ENCODE measurements around the gene PHLDB3.

The PHLDB3 gene

DNA sequence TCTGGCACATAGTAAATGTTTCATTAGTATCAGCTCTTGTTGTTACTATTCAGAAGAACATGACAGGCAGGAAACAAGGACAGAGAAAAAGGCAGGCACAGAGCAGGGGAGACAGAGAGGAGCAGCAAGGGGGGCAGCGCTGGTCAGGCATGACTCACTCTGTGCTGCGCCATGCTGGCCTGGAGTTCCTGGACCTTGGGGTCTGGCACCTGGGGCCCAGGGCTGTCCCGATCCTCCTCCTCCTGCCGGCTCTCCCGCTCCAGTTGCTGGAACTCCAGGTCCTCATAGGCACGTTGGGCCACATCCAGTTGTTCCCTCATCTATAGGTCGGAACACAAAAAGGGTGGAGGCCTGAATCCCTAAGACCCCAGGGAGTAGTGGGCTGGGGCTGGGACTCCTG is 7.6 kb downstream of the PHLDB3 start:
- DNase-seq: no peak

- DNase-seq: no peak
Measured at GRCh38 chr19:43495082-43495481, 9.5 kb downstream of the PHLDB3 start.

- DNase-seq: no peak
Measured at GRCh38 chr19:43490759-43491158, 13.8 kb downstream of the PHLDB3 start.

GRCh38 chr19:43489979-43490599 is 14.5 kb downstream of the PHLDB3 start:
- DNase-seq: no peak

DNA sequence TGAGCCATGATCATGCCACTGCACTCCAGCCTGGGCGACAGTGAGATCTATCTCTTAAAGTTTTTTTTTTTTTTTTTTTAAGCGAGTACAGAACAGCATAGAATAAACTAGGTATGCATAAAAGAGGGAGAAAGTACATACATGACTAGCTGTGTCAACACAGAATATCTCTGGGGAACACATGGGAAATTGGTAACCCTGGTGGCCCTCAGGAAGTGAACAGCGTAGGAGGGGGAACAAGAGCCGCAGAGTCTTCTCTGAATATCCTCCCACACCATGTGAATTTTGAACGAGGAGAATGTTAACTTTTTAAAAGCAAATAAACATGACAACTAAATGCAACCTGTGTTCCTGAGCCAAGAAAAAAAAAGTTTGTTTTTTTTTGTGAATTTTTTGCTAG is 15.2 kb downstream of the PHLDB3 start:
- no peak for DNase-seq

DNA sequence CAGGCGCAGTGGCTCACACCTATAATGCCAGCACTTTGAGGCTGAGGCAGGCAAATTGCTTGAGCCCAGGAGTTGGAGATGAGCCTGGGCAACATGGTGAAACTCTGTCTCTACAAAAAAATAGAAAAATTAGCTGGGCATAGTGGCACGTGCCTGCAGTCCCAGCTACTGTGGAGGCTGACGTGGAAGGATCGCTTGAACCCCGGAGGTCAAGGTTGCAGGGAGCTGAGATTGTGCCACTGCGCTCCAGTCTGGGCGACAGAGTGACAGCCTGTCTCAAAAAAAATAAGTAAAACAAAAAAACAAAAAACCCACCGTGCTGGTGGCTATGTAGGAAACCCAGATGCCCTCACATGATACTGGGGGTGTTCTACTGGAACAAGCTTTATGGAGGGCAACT is 16.4 kb downstream of the PHLDB3 start:
- DNase-seq: no peak

- no peak for DNase-seq
Measured at GRCh38 chr19:43486412-43486811, 18.1 kb downstream of the PHLDB3 start.

DNA sequence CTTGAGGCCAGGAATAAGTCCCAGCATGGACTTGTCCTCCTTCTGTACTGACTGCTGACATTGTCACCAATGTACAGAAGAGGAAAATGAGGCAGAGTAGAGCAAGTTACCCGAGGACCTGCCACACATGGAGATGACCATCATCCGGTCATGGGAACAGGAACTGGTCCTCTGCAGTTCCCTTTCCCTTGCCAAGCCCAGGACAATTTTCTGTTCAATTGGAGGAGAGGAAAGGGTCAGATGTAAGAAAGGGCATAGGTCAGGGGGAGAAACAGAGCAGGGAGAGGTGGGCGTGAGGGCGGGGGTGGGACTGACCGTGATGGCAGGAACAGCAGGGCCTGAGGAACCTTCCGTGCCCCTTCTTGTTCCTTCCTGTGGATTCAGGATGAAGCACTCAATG is 18.6 kb downstream of the PHLDB3 start:
- no peak for DNase-seq

DNA sequence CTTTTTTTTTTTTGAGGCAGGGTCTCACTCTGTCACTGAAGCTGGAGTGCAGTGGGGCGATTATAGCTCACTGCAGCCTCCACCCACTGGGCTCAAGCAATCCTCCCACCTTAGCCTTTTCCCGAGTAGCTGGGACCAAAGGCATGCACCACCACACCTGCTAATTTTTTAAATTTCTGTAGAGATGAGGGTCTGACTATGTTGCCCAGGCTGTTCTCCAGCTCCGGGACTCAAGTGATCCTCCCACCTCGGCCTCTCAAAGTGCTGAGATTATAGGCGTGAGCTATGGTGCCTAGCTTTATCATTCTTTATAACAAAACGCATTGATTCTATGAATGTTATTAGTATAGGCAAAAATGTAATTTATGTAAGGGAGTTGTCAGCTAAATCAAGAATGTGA is 21.3 kb downstream of the PHLDB3 start:
- no peak for DNase-seq

DNA sequence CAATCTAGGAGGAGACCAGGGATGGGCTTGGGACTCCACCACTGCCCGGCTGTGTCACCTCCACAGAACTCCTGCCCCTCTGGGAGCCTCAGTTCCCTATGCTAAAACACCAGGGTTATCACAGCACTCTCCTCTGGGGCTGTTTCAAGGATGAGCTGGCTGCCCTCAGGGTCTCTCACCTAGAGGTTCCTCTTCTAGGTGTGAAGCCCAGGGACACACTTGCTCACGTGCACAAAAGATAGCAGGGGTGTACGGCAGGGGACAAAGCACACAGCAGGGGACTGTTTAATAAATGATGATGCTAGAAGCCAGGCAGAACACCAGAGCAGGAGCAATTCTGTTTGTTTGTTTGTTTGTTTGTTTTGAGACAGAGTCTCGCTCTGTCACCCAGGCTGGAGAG is 22.4 kb downstream of the PHLDB3 start:
- DNase-seq: no peak

DNA sequence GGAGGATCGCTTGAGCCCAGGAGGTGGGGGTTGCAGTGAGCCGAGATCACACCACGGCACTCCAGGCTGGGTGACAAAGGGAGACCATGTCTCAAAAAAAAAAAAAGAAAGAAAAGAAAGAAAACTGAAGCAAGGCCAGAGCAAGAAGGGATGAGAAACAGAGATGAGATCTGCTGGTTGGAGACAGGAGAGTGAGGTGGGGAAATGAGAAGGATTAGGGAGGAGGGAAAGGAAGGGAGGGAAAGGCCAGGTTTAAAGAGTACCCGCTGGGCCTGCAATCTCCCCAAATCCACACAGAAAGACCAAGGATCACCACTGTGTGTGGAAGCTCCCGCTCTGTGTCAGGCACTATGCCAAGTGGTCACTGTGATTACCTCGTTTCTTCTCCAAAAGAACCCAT is 22.8 kb downstream of the PHLDB3 start:
- DNase-seq: no peak

DNA sequence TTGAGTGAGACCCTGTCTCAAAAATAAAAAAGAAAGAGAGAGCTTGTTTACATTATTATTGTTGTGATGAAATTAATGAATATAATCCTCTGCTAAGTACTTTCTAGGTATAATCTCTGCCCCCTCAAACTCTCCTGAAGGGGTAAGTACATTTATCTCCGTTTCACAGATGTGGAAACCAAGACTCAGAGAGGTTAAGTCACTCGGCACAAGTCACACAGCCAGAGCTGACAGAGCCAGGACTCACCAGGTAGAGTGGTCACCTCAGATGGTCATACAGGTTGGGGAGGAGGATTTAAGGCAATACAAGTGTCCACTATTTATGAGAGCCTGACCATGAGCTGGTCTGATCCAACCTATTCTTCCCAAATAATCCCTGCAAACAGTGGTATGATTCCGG is 24.0 kb downstream of the PHLDB3 start:
- no peak for DNase-seq

GRCh38 chr19:43479961-43480561 is 24.5 kb downstream of the PHLDB3 start:
- no peak for DNase-seq

DNA sequence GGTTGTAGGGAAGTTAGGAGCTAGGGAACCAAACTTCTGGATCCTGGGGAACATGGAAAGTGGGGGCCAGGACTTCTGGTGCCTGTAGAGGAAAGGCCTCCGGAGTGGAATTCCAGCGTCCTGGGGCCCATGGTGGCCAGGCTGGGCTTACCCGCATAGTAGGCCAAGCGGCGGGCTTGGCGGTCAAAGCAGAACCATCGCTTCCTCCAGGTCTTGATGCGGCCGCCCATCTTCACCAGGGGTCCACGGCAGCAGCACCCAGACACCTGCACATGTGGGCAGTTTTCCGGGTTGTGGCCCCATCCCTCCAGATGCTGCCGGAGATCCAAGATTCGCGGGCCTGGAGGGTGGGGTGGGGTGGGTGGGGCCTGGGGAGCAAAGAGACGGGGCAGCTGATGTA is 25.3 kb downstream of the PHLDB3 start:
- no peak for DNase-seq

- DNase-seq: no peak
Measured at GRCh38 chr19:43478323-43478722, 26.2 kb downstream of the PHLDB3 start.

DNA sequence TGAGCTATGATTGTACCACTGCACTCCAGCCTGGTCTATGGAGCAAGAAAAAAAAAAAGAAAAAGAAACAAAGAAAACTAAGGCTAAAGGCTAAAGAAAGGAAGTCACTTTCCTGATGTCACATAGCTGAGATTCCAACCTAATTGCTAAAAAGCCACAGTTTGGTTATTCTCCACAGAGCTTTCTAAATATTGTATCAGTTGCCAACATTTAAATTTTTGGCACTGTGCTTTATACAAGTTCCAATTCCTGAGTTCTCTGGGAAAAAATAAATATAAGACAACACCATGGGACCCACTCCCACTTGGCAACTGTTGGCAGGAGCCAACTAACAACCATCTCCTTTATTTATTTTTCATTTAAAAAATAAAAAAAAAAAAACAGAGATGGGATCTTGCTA is 27.9 kb downstream of the PHLDB3 start:
- no peak for DNase-seq

- peak; percentile 93 to 97 for DNase-seq
Measured at GRCh38 chr19:43474986-43475705, 29.4 kb downstream of the PHLDB3 start.

- no peak for DNase-seq
Measured at GRCh38 chr19:43474487-43474886, 30.1 kb downstream of the PHLDB3 start.

- DNase-seq: no peak
Measured at GRCh38 chr19:43471091-43471490, 33.5 kb downstream of the PHLDB3 start.

GRCh38 chr19:43470288-43470687 is 34.3 kb downstream of the PHLDB3 start:
- peak; percentile 61 to 65 for DNase-seq

GRCh38 chr19:43469160-43469480 is 35.4 kb downstream of the PHLDB3 start:
- no peak for DNase-seq

- DNase-seq: no peak
Measured at GRCh38 chr19:43468354-43469159, 36.0 kb downstream of the PHLDB3 start.

- no peak for DNase-seq
Measured at GRCh38 chr19:43467730-43468129, 36.8 kb downstream of the PHLDB3 start.

GRCh38 chr19:43467276-43467675 is 37.3 kb downstream of the PHLDB3 start:
- no peak for DNase-seq
